HCT116 (cell line): ENCODE data around the gene GPR157. TPM values are rescaled to one million over a fixed set of nuclear protein-coding genes. Genes with fewer than 3 reads are reported as not detected.

Experiments used
- ATAC-seq: fragments of 200-7000 bp; cut with Tn5 transposase; 2 replicates; pipeline ENCODE4 v1.9.1; 2020; ENCODE audit warnings: mild to moderate bottlenecking, moderate library complexity
- BruUV-seq: library from RNA; stranded (reverse); fragments of 400-500 nt; replicated peaks from 2 replicates; lab custom pipeline; 2021; lab: Mats Ljungman, UMichigan
- CTCF ChIA-PET: fragments of 300-600 bp; sonication (Branson Sonifier 250); formaldehyde crosslinking; loops from one replicate; lab custom pipeline; 2021; ENCODE audit warnings: antibody characterized with exemption; lab: Charles Lee
- POLR2A ChIA-PET: fragments of 300-600, 350-600 bp; sonication (Branson Sonifier 250); formaldehyde crosslinking; loops from one replicate; lab custom pipeline; 2021; ENCODE audit warnings: antibody characterized with exemption; lab: Charles Lee
- RAD21 ChIA-PET, 2 experiments: fragments of 300-600 bp; sonication (Branson Sonifier 250); formaldehyde crosslinking; loops; one replicate each; lab custom pipeline; 2023; ENCODE audit warnings: low total read pairs in 2 of 2; ENCODE audit not compliant: uncharacterized antibody in 2 of 2, unreplicated experiment in 2 of 2, low non-redundant PET in 1 of 2; lab: Charles Lee
- DNase-seq: peaks from one replicate; pipeline ENCODE4 v3.0.0-alpha.2; 2010; ENCODE audit warnings: low read depth, low spot score
- H2AFZ ChIP-seq: fragments of 200-600 bp; shearing (Covaris generic), sonication (generic); 2 replicates; pipeline ENCODE4 v1.6.1; 2017; ENCODE audit warnings: low read depth, mixed run types, mixed read lengths, antibody characterized with exemption, low read length; ENCODE audit not compliant: poor library complexity, severe bottlenecking
- H3K27ac ChIP-seq: 2 replicates; pipeline ENCODE4 v1.5.1; 2012; ENCODE audit warnings: low read depth, low read length
- H3K27me3 ChIP-seq: fragments of 200-600 bp; sonication (generic); 2 replicates; pipeline ENCODE4 v1.6.1; 2016; ENCODE audit warnings: mixed run types, low read length, mixed read lengths; ENCODE audit not compliant: insufficient read depth
- H3K36me3 ChIP-seq, 2 experiments: fragments of 200-500 bp in 1 of 2; fragments of 200-600 bp in 1 of 2; sonication (Bioruptor generic) in 1 of 2; sonication (generic) in 1 of 2; 2 replicates each; pipeline versions ENCODE4 v1.5.1 to v1.6.1; 2014 to 2016; ENCODE audit warnings: low read length in 2 of 2, inconsistent platforms in 1 of 2, mixed read lengths in 1 of 2, mixed run types in 1 of 2; ENCODE audit not compliant: insufficient read depth in 2 of 2, control insufficient read depth in 1 of 2
- H3K4me1 ChIP-seq, 2 experiments: fragments of 200-600 bp in 1 of 2; sonication (generic) in 1 of 2; 2 replicates each; pipeline versions ENCODE4 v1.5.1 to v1.6.1; 2012 to 2017; ENCODE audit warnings: low read length in 2 of 2, inconsistent platforms in 1 of 2, mild to moderate bottlenecking in 1 of 2, mixed read lengths in 1 of 2, mixed run types in 1 of 2, moderate library complexity in 1 of 2; ENCODE audit not compliant: insufficient read depth in 2 of 2, control insufficient read depth in 1 of 2
- H3K4me2 ChIP-seq: fragments of 200-600 bp; sonication (generic); 2 replicates; pipeline ENCODE4 v1.6.1; 2017; ENCODE audit warnings: mixed run types, low read length, mixed read lengths
- H3K4me3 ChIP-seq, 2 experiments: fragments of 200-600 bp in 1 of 2; sonication (generic) in 1 of 2; replicated peaks in 1 of 2; 2 replicates each; pipeline ENCODE4 v1.5.1; 2011 to 2016; ENCODE audit warnings: low read length in 2 of 2, control low read depth in 1 of 2, low read depth in 1 of 2, mild to moderate bottlenecking in 1 of 2, mixed read lengths in 1 of 2, mixed run types in 1 of 2
- H3K79me2 ChIP-seq: fragments of 200-600 bp; sonication (generic); 2 replicates; pipeline ENCODE4 v1.6.1; 2017; ENCODE audit warnings: mild to moderate bottlenecking, mixed run types, low read length, moderate library complexity, mixed read lengths; ENCODE audit not compliant: insufficient read depth
- H3K9ac ChIP-seq: fragments of 200-600 bp; sonication (generic); 2 replicates; pipeline ENCODE4 v1.6.1; 2016; ENCODE audit warnings: low read length, mixed read lengths
- H3K9me2 ChIP-seq: fragments of 200-600 bp; sonication (generic), shearing (Covaris generic); 2 replicates; pipeline ENCODE4 v1.6.1; 2017; ENCODE audit warnings: mixed run types, mild to moderate bottlenecking, moderate library complexity; ENCODE audit not compliant: insufficient read depth
- H3K9me3 ChIP-seq, 2 experiments: fragments of 200-500 bp in 1 of 2; fragments of 200-600 bp in 1 of 2; sonication (Bioruptor generic) in 1 of 2; sonication (generic) in 1 of 2; 2 replicates each; pipeline ENCODE4 v1.6.1; 2014 to 2017; ENCODE audit warnings: low read length in 2 of 2, mixed read lengths in 2 of 2, inconsistent platforms in 1 of 2, low read depth in 1 of 2, mild to moderate bottlenecking in 1 of 2, mixed run types in 1 of 2, moderate library complexity in 1 of 2; ENCODE audit not compliant: control insufficient read depth in 1 of 2, insufficient read depth in 1 of 2
- H4K20me1 ChIP-seq: fragments of 200-600 bp; sonication (generic), shearing (Covaris generic); 2 replicates; pipeline ENCODE4 v1.6.1; 2017; ENCODE audit warnings: mixed run types, mild to moderate bottlenecking, moderate library complexity; ENCODE audit not compliant: insufficient read depth
- CBX3 ChIP-seq: IDR thresholded peaks from 2 replicates; pipeline ENCODE4 v1.6.1; 2012; ENCODE audit warnings: low read depth
- CEBPB ChIP-seq: IDR thresholded peaks from 2 replicates; pipeline ENCODE4 v1.6.1; 2012; ENCODE audit warnings: low read depth
- EGR1 ChIP-seq: IDR thresholded peaks from 2 replicates; pipeline ENCODE4 v1.6.1; 2012; ENCODE audit warnings: low read depth
- EZH2 ChIP-seq: fragments of 200-600 bp; sonication (generic); IDR thresholded peaks from 2 replicates; pipeline ENCODE4 v1.6.1; 2017; ENCODE audit warnings: antibody characterized with exemption, mixed run types
- FOSL1 ChIP-seq: IDR thresholded peaks from 2 replicates; pipeline ENCODE4 v1.6.1; 2012; ENCODE audit warnings: low read depth
- JUND ChIP-seq: IDR thresholded peaks from 2 replicates; pipeline ENCODE4 v1.6.1; 2012
- POLR2A ChIP-seq: IDR thresholded peaks from 2 replicates; pipeline ENCODE4 v1.7.0; 2011; ENCODE audit warnings: borderline replicate concordance; ENCODE audit not compliant: insufficient read depth, insufficient read length; ENCODE audit errors: extremely low read depth
- POLR2AphosphoS5 ChIP-seq: IDR thresholded peaks from 2 replicates; pipeline ENCODE4 v1.6.1; 2011; ENCODE audit warnings: mild to moderate bottlenecking, low read depth, low read length, moderate library complexity
- RAD21 ChIP-seq: IDR thresholded peaks from 2 replicates; pipeline ENCODE4 v1.6.1; 2012; ENCODE audit warnings: low read depth, mild to moderate bottlenecking
- SIN3A ChIP-seq: IDR thresholded peaks from 2 replicates; pipeline ENCODE4 v1.6.1; 2012; ENCODE audit warnings: low read depth
- SRF ChIP-seq: IDR thresholded peaks from 2 replicates; pipeline ENCODE4 v1.6.1; 2012; ENCODE audit warnings: low read depth
- ZFX ChIP-seq: fragments of 450-650 bp; IDR thresholded peaks from 2 replicates; pipeline ENCODE4 v1.6.1; 2017
- intact Hi-C: fragments of 100-400 bp; cut with micrococcal nuclease; formaldehyde crosslinking; loops from 2 replicates; pipeline ENCODE4 v1.10.0; 2022
- total RNA-seq: library from RNA; stranded (reverse); gene quantifications from one replicate; pipeline ENCODE4 v1.2.1, GENCODE V29; 2021; ENCODE audit not compliant: unreplicated experiment
- TF ChIP-seq, protein P1 (sequence below): IDR thresholded peaks from 2 replicates; pipeline ENCODE4 v1.6.1; 2011; ENCODE audit warnings: mild to moderate bottlenecking, low read length, moderate library complexity; ENCODE audit not compliant: insufficient replicate concordance; ENCODE audit errors: extremely low read depth
- TF ChIP-seq, protein P2 (sequence below): IDR thresholded peaks from 2 replicates; pipeline ENCODE4 v1.6.1; 2012
- TF ChIP-seq, protein P3 (sequence below), 3 experiments: fragments of 200-600 bp in 1 of 3; sonication (generic) in 1 of 3; IDR thresholded peaks in 2 of 3; conservative IDR thresholded peaks in 1 of 3; 2 replicates each; pipeline ENCODE4 v1.5.1; 2012 to 2017; ENCODE audit warnings: low read depth in 2 of 3, low read length in 2 of 3, antibody characterized with exemption in 1 of 3, borderline replicate concordance in 1 of 3, control low read depth in 1 of 3, mild to moderate bottlenecking in 1 of 3, mixed read lengths in 1 of 3, mixed run types in 1 of 3, moderate library complexity in 1 of 3; ENCODE audit not compliant: insufficient read depth in 1 of 3

The GPR157 gene
- total RNA-seq, 1 experiment from 2014 or later = 7.7 TPM

DNA sequence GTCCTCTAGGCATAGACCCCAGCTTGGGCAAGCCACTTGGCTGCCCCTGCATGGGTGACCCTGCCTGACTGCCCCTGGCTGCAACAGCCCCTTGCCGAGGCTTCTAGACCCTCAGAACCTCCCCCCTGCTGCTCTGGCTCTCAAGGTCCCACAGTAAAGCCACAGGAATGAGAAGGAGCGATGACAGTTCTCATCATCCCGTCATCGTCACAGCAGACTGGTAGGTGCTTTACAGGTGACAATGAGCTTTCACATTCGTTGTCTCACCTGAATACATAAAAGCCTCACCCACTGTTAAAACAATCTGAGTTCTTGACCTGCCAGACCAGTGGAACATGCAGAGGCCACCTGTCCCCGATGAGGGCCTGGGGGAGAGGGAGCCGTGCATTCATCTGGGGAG, 36.0 kb upstream of the GPR157 start:
- H4K20me1 ChIP-seq = peaks cover 8% of the 10 kb centered on the region; the same call in 1 of the 2 replicates
- RAD21 ChIA-PET = no interaction called here
- H3K4me3 ChIP-seq = no peak overlapping the region
- peaks cover 4% of the 10 kb centered on the region; the same call in 1 of the 2 replicates for H3K27me3 ChIP-seq
- H3K9me3 ChIP-seq = no peaks in the 10 kb centered on the region
- H3K36me3 ChIP-seq = no peaks in the 10 kb centered on the region
- intact Hi-C loops = no loop called here
- peaks cover 39 to 48% of the 10 kb centered on the region in 2 experiments for H3K4me1 ChIP-seq
- no peak for DNase-seq
- no peak for ATAC-seq
- no TSS peak for BruUV-seq
- CTCF ChIA-PET = interaction anchor here (0.6 kb wide), 1 partner anchor 57 kb away, joined by 3 read pairs; no protein-coding TSS in a partner anchor
- no peak overlapping the region for H2AFZ ChIP-seq
- TF ChIP-seq EGR1 (no peak), POLR2A (no peak), RAD21 (no peak), JUND (no peak), ZFX (no peak)
- TF ChIP-seq, all 23 proteins: peak for 0
- peak overlapping the region; percentile 65 for H3K27ac ChIP-seq
- H3K9me2 ChIP-seq = no peaks in the 10 kb centered on the region
- peak overlapping the region; percentile 76 for H3K4me2 ChIP-seq
- H3K79me2 ChIP-seq = peaks cover 48% of the 10 kb centered on the region
- peak overlapping the region; percentile 23; the same call in 1 of the 2 replicates for H3K9ac ChIP-seq
- POLR2A ChIA-PET = interaction anchor here (0.6 kb wide), 1 partner anchor 266 kb away, joined by 3 read pairs; no protein-coding TSS in a partner anchor

DNA sequence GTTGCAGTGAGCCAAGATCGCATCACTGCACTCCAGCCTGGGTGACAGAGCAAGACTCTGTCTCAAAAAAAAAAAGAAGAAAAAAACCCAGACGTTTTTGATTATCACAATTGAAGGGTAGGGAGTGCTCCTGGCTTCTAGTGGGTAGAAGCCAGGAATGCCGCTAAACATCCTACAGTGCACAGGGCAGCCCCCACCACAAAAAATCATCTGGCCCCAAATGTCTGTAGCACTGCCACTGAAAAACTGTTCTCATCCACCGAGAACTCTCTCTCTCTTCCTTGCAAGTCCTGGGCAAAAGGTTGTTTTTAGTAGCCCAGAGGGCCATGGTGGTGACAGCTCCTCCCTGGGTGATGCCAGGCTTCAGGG, 35.6 kb upstream of the GPR157 start:
- intact Hi-C loops = no loop called here
- ATAC-seq (no peak), DNase-seq (no peak)
- Histone ChIP-seq H3K9me2 (no peaks in the 10 kb centered on the region), H3K9ac (peak overlapping the region; percentile 49; the same call in 1 of the 2 replicates), H3K4me3 (no peak overlapping the region), H3K79me2 (peaks cover 50% of the 10 kb centered on the region), H3K36me3 (no peaks in the 10 kb centered on the region), H3K27me3 (peaks cover 4% of the 10 kb centered on the region; the same call in 1 of the 2 replicates)
- POLR2A ChIA-PET = interaction anchor here (0.6 kb wide), 1 partner anchor 267 kb away, joined by 3 read pairs; no protein-coding TSS in a partner anchor
- TF ChIP-seq, protein P1, sequence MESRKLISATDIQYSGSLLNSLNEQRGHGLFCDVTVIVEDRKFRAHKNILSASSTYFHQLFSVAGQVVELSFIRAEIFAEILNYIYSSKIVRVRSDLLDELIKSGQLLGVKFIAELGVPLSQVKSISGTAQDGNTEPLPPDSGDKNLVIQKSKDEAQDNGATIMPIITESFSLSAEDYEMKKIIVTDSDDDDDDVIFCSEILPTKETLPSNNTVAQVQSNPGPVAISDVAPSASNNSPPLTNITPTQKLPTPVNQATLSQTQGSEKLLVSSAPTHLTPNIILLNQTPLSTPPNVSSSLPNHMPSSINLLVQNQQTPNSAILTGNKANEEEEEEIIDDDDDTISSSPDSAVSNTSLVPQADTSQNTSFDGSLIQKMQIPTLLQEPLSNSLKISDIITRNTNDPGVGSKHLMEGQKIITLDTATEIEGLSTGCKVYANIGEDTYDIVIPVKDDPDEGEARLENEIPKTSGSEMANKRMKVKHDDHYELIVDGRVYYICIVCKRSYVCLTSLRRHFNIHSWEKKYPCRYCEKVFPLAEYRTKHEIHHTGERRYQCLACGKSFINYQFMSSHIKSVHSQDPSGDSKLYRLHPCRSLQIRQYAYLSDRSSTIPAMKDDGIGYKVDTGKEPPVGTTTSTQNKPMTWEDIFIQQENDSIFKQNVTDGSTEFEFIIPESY = no peak
- TF ChIP-seq, protein P2, sequence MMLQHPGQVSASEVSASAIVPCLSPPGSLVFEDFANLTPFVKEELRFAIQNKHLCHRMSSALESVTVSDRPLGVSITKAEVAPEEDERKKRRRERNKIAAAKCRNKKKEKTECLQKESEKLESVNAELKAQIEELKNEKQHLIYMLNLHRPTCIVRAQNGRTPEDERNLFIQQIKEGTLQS = no peak
- TF ChIP-seq SRF (no peak), SIN3A (no peak), POLR2A (no peak), EZH2 (no peak), CEBPB (no peak), POLR2AphosphoS5 (no peak), FOSL1 (no peak), CBX3 (no peak)
- TF ChIP-seq, protein P3, sequence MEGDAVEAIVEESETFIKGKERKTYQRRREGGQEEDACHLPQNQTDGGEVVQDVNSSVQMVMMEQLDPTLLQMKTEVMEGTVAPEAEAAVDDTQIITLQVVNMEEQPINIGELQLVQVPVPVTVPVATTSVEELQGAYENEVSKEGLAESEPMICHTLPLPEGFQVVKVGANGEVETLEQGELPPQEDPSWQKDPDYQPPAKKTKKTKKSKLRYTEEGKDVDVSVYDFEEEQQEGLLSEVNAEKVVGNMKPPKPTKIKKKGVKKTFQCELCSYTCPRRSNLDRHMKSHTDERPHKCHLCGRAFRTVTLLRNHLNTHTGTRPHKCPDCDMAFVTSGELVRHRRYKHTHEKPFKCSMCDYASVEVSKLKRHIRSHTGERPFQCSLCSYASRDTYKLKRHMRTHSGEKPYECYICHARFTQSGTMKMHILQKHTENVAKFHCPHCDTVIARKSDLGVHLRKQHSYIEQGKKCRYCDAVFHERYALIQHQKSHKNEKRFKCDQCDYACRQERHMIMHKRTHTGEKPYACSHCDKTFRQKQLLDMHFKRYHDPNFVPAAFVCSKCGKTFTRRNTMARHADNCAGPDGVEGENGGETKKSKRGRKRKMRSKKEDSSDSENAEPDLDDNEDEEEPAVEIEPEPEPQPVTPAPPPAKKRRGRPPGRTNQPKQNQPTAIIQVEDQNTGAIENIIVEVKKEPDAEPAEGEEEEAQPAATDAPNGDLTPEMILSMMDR (IDR thresholded peaks at IDR 0.05 in 2 of 3, conservative IDR thresholded peaks at IDR 0.05 in 1 of 3; ENCODE audit: borderline replicate concordance in 1 of 3, insufficient read depth in 1 of 3, low read depth in 2 of 3, low read length in 2 of 3) = no peak
- TF ChIP-seq, all 23 proteins: peak for 0
- RAD21 ChIA-PET = no interaction called here
- H3K4me1 ChIP-seq = peaks cover 39 to 48% of the 10 kb centered on the region in 2 experiments
- H4K20me1 ChIP-seq = peaks cover 8% of the 10 kb centered on the region; the same call in 1 of the 2 replicates
- no peak overlapping the region for H2AFZ ChIP-seq
- H3K4me2 ChIP-seq = peak overlapping the region; percentile 76
- no peaks in the 10 kb centered on the region for H3K9me3 ChIP-seq
- CTCF ChIA-PET = no interaction called here
- no TSS peak for BruUV-seq
- H3K27ac ChIP-seq = peak overlapping the region; percentile 65
